NB4 (cell line): ENCODE data around the gene MUC5B.
A peak's percentile ranks its signal among the peaks of the same experiment; 100 is the strongest.

Experiments
- DNase-seq: peaks from one replicate; pipeline ENCODE4 v3.0.0; 2010; ENCODE audit warnings: low read depth
- H3K4me3 ChIP-seq: one replicate; pipeline ENCODE4 v1.5.1; 2011; ENCODE audit warnings: mild to moderate bottlenecking, low read depth, low read length, moderate library complexity
- MYC ChIP-seq: IDR thresholded peaks from 2 replicates; pipeline ENCODE4 v1.6.1; 2011; ENCODE audit warnings: low read depth, low read length
- POLR2A ChIP-seq: IDR thresholded peaks from 2 replicates; pipeline ENCODE4 v1.6.1; 2011; ENCODE audit warnings: mild to moderate bottlenecking; ENCODE audit not compliant: insufficient read length; ENCODE audit errors: extremely low read depth
- TF ChIP-seq, protein P1 (sequence below): IDR thresholded peaks from one replicate; pipeline ENCODE4 v1.5.1; 2012; ENCODE audit warnings: low read depth, low read length
- TF ChIP-seq, protein P2 (sequence below): IDR thresholded peaks from 2 replicates; pipeline ENCODE4 v1.6.1; 2011; ENCODE audit warnings: low read depth, low read length

Gene MUC5B

DNA sequence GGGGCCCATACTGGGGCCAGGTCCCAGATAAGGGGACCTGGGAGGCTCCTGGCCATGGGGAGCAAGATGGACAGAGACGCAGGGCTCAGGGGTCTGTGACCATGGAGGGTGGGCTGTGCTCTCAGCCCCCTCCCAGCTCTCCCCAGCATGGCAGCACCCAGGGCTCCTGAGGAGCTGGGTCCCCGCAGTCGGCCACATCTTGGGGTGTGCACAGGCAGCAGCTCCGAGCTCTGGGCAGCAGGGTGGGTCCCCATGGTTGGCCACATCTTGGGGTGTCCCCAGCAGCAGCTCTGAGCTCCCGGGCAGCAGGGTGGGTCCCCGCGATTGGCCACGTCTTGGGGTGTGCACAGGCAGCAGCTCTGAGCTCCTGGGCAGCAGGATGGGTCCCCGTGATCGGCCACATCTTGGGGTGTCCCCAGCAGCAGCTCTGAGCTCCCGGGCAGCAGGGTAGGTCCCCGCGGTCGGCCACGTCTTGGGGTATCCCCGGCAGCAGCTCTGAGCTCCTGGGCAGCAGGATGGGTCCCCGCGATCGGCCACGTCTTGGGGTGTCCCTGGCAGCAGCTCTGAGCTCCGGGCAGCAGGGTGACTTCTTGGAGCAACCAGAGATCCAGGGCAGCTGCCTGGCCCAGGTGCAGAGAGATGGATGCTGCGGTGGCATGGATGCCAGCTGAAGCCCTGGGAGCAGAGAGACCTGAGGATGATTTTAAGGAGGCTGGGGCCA, 18.3 kb upstream of the MUC5B start:
- DNase-seq, result no peak
- TF ChIP-seq, protein P1, sequence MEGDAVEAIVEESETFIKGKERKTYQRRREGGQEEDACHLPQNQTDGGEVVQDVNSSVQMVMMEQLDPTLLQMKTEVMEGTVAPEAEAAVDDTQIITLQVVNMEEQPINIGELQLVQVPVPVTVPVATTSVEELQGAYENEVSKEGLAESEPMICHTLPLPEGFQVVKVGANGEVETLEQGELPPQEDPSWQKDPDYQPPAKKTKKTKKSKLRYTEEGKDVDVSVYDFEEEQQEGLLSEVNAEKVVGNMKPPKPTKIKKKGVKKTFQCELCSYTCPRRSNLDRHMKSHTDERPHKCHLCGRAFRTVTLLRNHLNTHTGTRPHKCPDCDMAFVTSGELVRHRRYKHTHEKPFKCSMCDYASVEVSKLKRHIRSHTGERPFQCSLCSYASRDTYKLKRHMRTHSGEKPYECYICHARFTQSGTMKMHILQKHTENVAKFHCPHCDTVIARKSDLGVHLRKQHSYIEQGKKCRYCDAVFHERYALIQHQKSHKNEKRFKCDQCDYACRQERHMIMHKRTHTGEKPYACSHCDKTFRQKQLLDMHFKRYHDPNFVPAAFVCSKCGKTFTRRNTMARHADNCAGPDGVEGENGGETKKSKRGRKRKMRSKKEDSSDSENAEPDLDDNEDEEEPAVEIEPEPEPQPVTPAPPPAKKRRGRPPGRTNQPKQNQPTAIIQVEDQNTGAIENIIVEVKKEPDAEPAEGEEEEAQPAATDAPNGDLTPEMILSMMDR, result no peak
- TF ChIP-seq MYC (no peak), POLR2A (no peak)
- TF ChIP-seq, protein P2, sequence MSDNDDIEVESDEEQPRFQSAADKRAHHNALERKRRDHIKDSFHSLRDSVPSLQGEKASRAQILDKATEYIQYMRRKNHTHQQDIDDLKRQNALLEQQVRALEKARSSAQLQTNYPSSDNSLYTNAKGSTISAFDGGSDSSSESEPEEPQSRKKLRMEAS, result no peak

DNA sequence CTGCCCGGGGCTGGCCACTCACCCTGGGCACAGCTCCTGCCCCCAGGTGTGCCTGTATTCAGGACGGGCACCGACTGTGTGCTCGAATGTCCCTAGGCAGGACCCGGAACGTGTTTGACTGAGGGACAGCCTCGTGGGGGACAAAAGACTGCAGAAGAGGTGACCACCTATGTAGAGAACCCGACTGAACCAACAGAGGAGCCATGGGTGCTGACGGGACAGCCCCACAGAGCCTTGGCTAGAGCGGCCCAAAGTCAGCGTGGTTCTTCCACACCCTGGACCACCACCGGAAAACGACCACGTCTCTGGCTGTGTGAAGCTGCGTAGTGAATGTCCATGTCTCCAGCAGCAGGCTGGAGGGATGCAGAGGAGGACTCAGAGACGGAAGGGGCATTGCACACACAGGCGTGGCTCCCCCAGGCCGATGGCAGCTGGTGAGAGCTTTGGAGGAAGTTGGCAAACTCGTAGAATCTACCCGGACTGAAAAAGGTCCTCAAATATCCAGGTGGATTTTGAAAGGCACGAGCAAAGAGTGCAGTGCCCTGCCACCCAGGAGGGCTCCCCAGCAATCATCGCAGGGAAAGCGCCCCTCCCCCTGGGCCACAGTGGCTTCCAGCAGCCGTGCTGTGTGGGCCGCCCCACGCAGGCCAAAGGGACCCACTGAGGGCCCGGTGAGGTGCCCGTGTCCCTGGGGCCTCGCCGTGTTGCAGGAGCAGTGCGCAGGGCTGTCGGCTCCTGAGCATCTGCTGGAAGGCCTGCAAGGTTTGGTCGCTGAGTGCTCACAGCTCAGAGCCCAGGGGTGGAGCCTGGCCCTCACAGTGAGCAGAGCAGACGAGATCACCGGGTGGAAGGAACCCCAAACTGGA, 17.5 kb upstream of the MUC5B start:
- H3K4me3 ChIP-seq, result no peak overlapping the region
- DNase-seq, result peak; percentile 3
- TF ChIP-seq MYC, result no peak
- TF ChIP-seq, protein P2, result no peak
- TF ChIP-seq POLR2A, result no peak
- TF ChIP-seq, protein P1, result no peak

More for the DNA sequence above, 18.3 kb upstream of the MUC5B start:
- H3K4me3 ChIP-seq, result no peak overlapping the region

DNA sequence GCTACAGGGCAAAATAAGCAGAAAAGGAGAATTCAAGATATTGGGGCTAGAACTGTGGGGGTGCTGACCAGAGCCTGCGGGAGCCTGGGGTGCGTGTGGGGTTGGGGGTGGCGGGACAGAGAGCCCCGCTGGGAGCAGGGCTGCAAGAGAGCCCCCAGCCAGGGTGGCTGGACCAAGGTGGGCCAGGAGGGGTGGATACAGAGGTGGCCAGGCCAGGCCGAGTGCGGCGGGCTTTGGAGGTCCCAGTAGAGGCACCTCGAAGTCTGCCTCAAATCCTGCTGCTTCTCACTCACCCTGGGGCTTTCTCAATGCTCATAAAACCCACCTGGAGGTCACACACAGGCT, 16.9 kb upstream of the MUC5B start:
- TF ChIP-seq POLR2A (no peak), MYC (no peak)
- TF ChIP-seq, protein P2, result no peak
- TF ChIP-seq, protein P1, result no peak
- no peak for DNase-seq
- H3K4me3 ChIP-seq, result no peak overlapping the region

DNA sequence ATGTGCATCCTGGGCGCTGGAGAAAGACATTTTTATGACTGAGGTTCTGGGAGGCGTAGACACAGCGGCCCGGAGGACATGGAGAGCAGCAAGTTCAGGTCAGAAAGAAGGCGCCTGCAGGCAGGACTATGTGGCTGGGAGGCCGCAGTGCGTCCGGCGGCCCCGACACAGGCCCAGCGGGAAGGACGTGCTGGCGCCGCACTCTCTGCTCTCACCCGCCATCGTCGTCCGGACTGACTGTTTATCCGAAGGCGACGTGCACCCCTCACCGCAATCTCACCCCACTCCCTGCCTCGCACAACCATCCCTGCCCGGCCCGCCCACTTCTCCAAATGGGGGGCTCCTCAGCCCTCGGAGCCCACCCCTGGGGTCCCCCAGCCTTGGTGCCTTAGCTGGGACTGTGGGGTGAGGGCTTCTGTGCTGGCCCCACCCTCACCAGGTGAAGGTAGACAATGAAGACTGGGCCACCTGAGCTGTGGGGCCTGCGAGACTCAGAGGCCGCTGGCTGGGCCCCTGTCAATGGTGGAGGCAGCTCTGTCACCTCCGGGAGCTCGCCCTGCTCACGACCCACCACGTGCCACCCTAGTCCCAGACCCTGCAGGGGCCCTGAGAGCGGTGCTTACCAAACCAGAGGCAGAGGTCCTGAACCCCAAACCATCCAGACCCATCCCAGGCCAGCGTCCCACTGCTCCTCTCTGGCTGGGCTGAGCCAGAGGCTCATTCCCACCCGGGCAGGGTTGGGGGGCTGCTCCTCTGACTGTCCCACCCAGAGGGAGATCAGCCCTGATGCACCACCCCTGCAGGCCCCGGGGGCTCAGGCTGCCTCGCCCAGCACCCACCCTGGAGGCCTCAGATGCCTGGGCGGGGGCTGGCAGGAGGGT, 16.2 kb upstream of the MUC5B start:
- no peak for TF ChIP-seq MYC
- TF ChIP-seq, protein P2, result no peak
- TF ChIP-seq POLR2A, result no peak
- TF ChIP-seq, protein P1, result no peak
- peak; percentile 0 for DNase-seq
- no peak overlapping the region for H3K4me3 ChIP-seq

DNA sequence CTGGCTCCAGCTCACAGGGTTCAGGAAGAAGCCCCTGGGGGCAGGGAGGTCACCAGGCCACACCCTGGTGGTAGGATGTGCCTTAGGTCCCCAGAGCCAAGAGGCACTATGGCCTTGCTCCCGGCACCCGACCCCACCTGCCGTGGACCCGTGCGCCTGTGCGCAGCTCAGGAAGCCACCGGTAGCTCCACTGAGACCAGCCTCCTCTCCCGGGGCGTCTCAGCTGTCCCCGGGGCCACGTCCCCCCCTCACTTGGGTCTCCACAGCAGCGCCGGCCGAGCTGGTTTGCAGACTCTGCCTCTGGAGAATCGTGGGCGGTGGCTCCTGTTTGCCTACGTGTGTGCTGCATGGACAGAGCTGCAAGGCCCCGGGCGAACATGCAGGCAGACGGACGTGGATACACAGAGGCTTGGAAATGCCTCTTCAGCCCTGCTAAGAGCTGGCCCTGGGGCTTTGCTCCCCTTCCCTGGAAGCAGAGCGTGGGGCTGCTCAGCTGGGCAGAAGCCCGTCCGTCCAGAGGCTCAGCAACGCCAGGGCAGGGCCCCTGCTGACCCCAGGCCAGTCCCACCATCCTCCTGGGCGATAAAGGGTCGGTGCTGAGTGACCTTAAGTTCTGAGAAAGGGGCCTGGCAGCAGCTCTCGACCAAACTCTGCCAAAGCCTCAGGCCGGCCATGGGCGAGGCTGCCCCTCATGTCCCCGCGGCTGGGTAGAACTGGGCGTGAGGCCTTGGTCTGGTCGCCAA, 15.3 kb upstream of the MUC5B start:
- H3K4me3 ChIP-seq, result no peak overlapping the region
- DNase-seq, result peak; percentile 1
- TF ChIP-seq, protein P2, result no peak
- TF ChIP-seq MYC (no peak), POLR2A (no peak)
- TF ChIP-seq, protein P1, result no peak
